Measurements from ENCODE around the gene PROK1.
"Not testable (repeated sequence)": the region's sequence is repeated elsewhere in the genome, so short reads cannot be mapped to it uniquely, and the experiment has no call there.

The PROK1 gene

GRCh38 chr1:110434946-110435345 is 16.0 kb upstream of the PROK1 start:
- no peak for DNase-seq

GRCh38 chr1:110436635-110437034 is 14.3 kb upstream of the PROK1 start:
- DNase-seq, result no peak

- not testable (repeated sequence) for DNase-seq
Observed at GRCh38 chr1:110437645-110438299, 13.2 kb upstream of the PROK1 start.

GRCh38 chr1:110438893-110439292 is 12.1 kb upstream of the PROK1 start:
- DNase-seq, result no peak

- not testable (repeated sequence) for DNase-seq
Observed at GRCh38 chr1:110439873-110440272, 11.1 kb upstream of the PROK1 start.

- no peak for DNase-seq
Observed at GRCh38 chr1:110440877-110441276, 10.1 kb upstream of the PROK1 start.

GRCh38 chr1:110441888-110442287 is 9.1 kb upstream of the PROK1 start:
- no peak for DNase-seq

GRCh38 chr1:110443451-110443850 is 7.5 kb upstream of the PROK1 start:
- DNase-seq, result no peak

- no peak for DNase-seq
Observed at GRCh38 chr1:110444561-110444960, 6.4 kb upstream of the PROK1 start.

- no peak for DNase-seq
Observed at GRCh38 chr1:110449661-110450651, 993 bp upstream of the PROK1 start.

- peak in 3 of 14 donors; percentile 4 to 58 (median 15) for DNase-seq
Observed at GRCh38 chr1:110452330-110452729, 1.4 kb downstream of the PROK1 start.

GRCh38 chr1:110453829-110454228 is 2.9 kb downstream of the PROK1 start:
- DNase-seq, result no peak

GRCh38 chr1:110454328-110454727 is 3.4 kb downstream of the PROK1 start:
- no peak for DNase-seq

GRCh38 chr1:110455151-110455550 is 4.2 kb downstream of the PROK1 start:
- no peak for DNase-seq

- DNase-seq, result no peak
Observed at GRCh38 chr1:110457206-110457605, 6.3 kb downstream of the PROK1 start.

- DNase-seq, result peak in 12 of 14 donors; percentile 11 to 80 (median 54)
Observed at GRCh38 chr1:110460253-110461220, 9.6 kb downstream of the PROK1 start.

- DNase-seq, result no peak
Observed at GRCh38 chr1:110462093-110462492, 11.1 kb downstream of the PROK1 start.

GRCh38 chr1:110462964-110463363 is 12.0 kb downstream of the PROK1 start:
- no peak for DNase-seq

GRCh38 chr1:110463725-110464124 is 12.8 kb downstream of the PROK1 start:
- DNase-seq, result no peak

- DNase-seq, result no peak
Observed at GRCh38 chr1:110464340-110464739, 13.4 kb downstream of the PROK1 start.

- DNase-seq, result no peak
Observed at GRCh38 chr1:110465038-110465813, 14.3 kb downstream of the PROK1 start.

Data from C1 segment of cervical spinal cord (tissue), 14 donors.